LNCaP clone FGC (cell line): ENCODE data around the gene ANO2.

Experiments used
- DNase-seq: peaks from one replicate; pipeline ENCODE4 v3.0.0-alpha.2; 2011; ENCODE audit warnings: low read depth
- H3K4me3 ChIP-seq: 2 replicates; pipeline ENCODE4 v1.5.1; 2011; ENCODE audit warnings: mild to moderate bottlenecking, low read depth, low read length, control low read depth
- CTCF ChIP-seq: IDR thresholded peaks from 2 replicates; pipeline ENCODE4 v1.5.1; 2012; ENCODE audit warnings: mild to moderate bottlenecking; ENCODE audit not compliant: control insufficient read depth, insufficient read depth; ENCODE audit errors: extremely low read depth

Gene ANO2

GRCh38 chr12:5984873-5985272 is 39.8 kb upstream of the ANO2 start:
- TF ChIP-seq CTCF, result no peak
- no peak for DNase-seq
- H3K4me3 ChIP-seq, result no peak overlapping the region

GRCh38 chr12:5982106-5982505 is 37.0 kb upstream of the ANO2 start:
- TF ChIP-seq CTCF, result no peak
- H3K4me3 ChIP-seq, result no peak overlapping the region
- DNase-seq, result no peak

GRCh38 chr12:5977556-5977955 is 32.5 kb upstream of the ANO2 start:
- no peak for TF ChIP-seq CTCF
- H3K4me3 ChIP-seq, result no peak overlapping the region
- DNase-seq, result no peak

- H3K4me3 ChIP-seq, result no peak overlapping the region
- TF ChIP-seq CTCF, result no peak
- DNase-seq, result no peak
Measured at GRCh38 chr12:5976711-5977110, 31.7 kb upstream of the ANO2 start.

GRCh38 chr12:5976196-5976595 is 31.1 kb upstream of the ANO2 start:
- TF ChIP-seq CTCF, result no peak
- DNase-seq, result no peak
- H3K4me3 ChIP-seq, result no peak overlapping the region

- DNase-seq, result no peak
- TF ChIP-seq CTCF, result no peak
- H3K4me3 ChIP-seq, result no peak overlapping the region
Measured at GRCh38 chr12:5973461-5974115, 28.5 kb upstream of the ANO2 start.

GRCh38 chr12:5972387-5972786 is 27.3 kb upstream of the ANO2 start:
- TF ChIP-seq CTCF, result no peak
- no peak overlapping the region for H3K4me3 ChIP-seq
- no peak for DNase-seq
